Common myeloid progenitor, CD34-positive (primary cell): ENCODE data around the gene UQCRH.

Experiments
- CTCF ChIA-PET: fragments of 350-600 bp; sonication (Branson Sonifier 250); formaldehyde crosslinking; loops from one replicate; lab custom pipeline; 2021; ENCODE audit warnings: antibody characterized with exemption; lab: Charles Lee
- POLR2A ChIA-PET: fragments of 350-600 bp; sonication (Branson Sonifier 250); formaldehyde crosslinking; loops from one replicate; lab custom pipeline; 2021; ENCODE audit warnings: antibody characterized with exemption; lab: Charles Lee
- DNase-seq, 3 donors: peaks; one replicate each; pipeline versions ENCODE4 v3.0.0 to v3.0.0-alpha.2; 2013
- H3K27ac ChIP-seq, 2 experiments: 1 replicate in 1 of 2; 2 replicates in 1 of 2; pipeline ENCODE4 v1.7.0; 2013; ENCODE audit warnings: inconsistent platforms in 2 of 2, low read length in 2 of 2, mild to moderate bottlenecking in 2 of 2, low read depth in 1 of 2, moderate library complexity in 1 of 2; ENCODE audit not compliant: severe bottlenecking in 2 of 2, insufficient read depth in 1 of 2, poor library complexity in 1 of 2
- H3K27me3 ChIP-seq, 5 experiments: replicated peaks in 2 of 5; 1 replicate in 3 of 5; 2 replicates in 2 of 5; pipeline versions ENCODE4 v1.6.1 to v1.7.0; 2013; ENCODE audit warnings: low read length in 4 of 5, mild to moderate bottlenecking in 2 of 5, moderate library complexity in 2 of 5, inconsistent platforms in 1 of 5; ENCODE audit not compliant: insufficient read depth in 5 of 5, control insufficient read depth in 4 of 5
- H3K36me3 ChIP-seq, 4 experiments: 1 replicate in 2 of 4; 2 replicates in 2 of 4; pipeline versions ENCODE4 v1.6.1 to v1.7.0; 2013; ENCODE audit warnings: low read length in 3 of 4, control low read depth in 1 of 4, mild to moderate bottlenecking in 1 of 4; ENCODE audit not compliant: control insufficient read depth in 4 of 4, insufficient read depth in 4 of 4
- H3K4me1 ChIP-seq, 4 experiments: 1 replicate in 3 of 4; 2 replicates in 1 of 4; pipeline versions ENCODE4 v1.6.1 to v1.7.1; 2013; ENCODE audit warnings: low read length in 3 of 4, mild to moderate bottlenecking in 3 of 4, control low read depth in 1 of 4, inconsistent platforms in 1 of 4, moderate library complexity in 1 of 4; ENCODE audit not compliant: control insufficient read depth in 4 of 4, insufficient read depth in 4 of 4; ENCODE audit errors: control extremely low read depth in 1 of 4
- H3K4me3 ChIP-seq, 7 experiments: 1 replicate in 4 of 7; 2 replicates in 3 of 7; pipeline versions ENCODE4 v1.5.1 to v1.7.0; 2013; ENCODE audit warnings: mild to moderate bottlenecking in 7 of 7, low read length in 6 of 7, moderate library complexity in 6 of 7, inconsistent platforms in 2 of 7, low read depth in 2 of 7, control low read depth in 1 of 7; ENCODE audit not compliant: insufficient read depth in 4 of 7, control insufficient read depth in 1 of 7; ENCODE audit errors: extremely low read depth in 1 of 7
- H3K9me3 ChIP-seq, 5 experiments: 1 replicate in 4 of 5; 2 replicates in 1 of 5; pipeline versions ENCODE4 v1.6.1 to v1.7.1; 2013; ENCODE audit warnings: low read length in 4 of 5, mild to moderate bottlenecking in 2 of 5, inconsistent platforms in 1 of 5, low read depth in 1 of 5, moderate library complexity in 1 of 5; ENCODE audit not compliant: control insufficient read depth in 4 of 5, insufficient read depth in 2 of 5; ENCODE audit errors: control extremely low read depth in 1 of 5
- WGBS: methylation state at CpG from one replicate; pipeline ENCODE4 v1.1.5; 2013; ENCODE audit not compliant: insufficient coverage; 5-methylcytosine and 5-hydroxymethylcytosine counted together

UQCRH gene

DNA sequence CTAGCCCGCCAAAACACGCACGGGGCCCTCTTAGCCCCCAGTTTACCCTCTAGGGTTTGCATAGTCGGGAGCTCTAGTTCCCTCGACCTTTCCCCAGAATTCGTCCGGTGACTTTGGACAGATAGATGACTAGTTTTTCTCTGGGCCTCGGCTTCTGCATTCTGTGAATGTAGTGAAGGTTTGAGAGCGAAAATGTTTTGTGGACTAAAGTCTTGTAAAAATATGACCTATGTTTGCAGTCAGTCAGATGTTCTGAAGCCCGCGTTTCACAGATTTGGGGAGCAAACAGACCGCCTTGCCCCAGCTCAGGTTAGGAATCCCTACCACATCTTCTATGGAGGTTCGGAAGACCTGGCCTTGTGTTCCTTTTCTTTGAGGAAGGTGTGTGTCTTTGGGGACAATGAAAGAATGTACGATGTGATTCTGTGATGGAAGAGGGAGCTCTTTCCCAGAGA is 401 bp downstream of the UQCRH start:
- Histone ChIP-seq H3K4me1 (peaks cover 12 to 57% (median 43%) of the 10 kb centered on the region in 4 experiments), H3K36me3 (peaks cover 0 to 5% (median 2%) of the 10 kb centered on the region in 4 experiments), H3K27me3 (no peaks in the 10 kb centered on the region), H3K4me3 (peak overlapping the region; percentile 71 to 98 (median 94)), H3K27ac (peak overlapping the region; percentile 98 to 99), H3K9me3 (no peaks in the 10 kb centered on the region)
- ChIA-PET CTCF (interaction anchor here (0.6 to 2.9 kb wide), 13 partner anchors 9 to 59 kb away, joined by 3 to 9 read pairs (median 4); partner anchors contain the start of genes NSUN4 and RAD54L), POLR2A (interaction anchor here (0.6 to 1.6 kb wide), 3 partner anchors 36 to 76 kb away, joined by 3 to 7 read pairs (median 3); partner anchors contain the start of gene NSUN4)
- no peak for DNase-seq
- WGBS: 0% methylated on average over 11 of the region's 14 CpGs

DNA sequence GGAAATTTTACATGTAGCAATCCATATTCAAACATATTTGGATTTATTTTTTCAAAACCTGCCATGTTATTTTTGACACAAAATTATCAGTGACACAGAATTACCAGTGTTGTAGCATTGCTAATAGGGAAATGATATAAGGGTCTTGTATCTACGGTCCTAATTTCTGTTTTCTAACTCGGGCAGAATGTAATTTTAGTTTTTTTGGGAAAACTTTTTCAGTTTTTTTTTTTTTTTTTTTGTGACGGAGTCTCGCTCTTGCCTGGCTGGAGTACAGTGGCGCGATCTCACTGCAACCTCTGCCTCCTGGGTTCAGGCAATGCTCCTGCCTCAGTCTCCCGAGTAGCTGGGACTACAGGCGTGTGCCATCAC is 2.6 kb downstream of the UQCRH start:
- no peak for DNase-seq
- peaks cover 8 to 47% (median 34%) of the 10 kb centered on the region in 4 experiments for H3K4me1 ChIP-seq
- no peak overlapping the region for H3K4me3 ChIP-seq
- H3K9me3 ChIP-seq: no peaks in the 10 kb centered on the region
- H3K36me3 ChIP-seq: peaks cover 0 to 16% (median 13%) of the 10 kb centered on the region in 4 experiments
- peak overlapping the region in 1 of 2 experiments; percentile 51 for H3K27ac ChIP-seq
- 82% methylated on average over 5 of the region's 8 CpGs for WGBS
- ChIA-PET CTCF (no interaction called here), POLR2A (no interaction called here)
- H3K27me3 ChIP-seq: no peaks in the 10 kb centered on the region

- CTCF ChIA-PET: interaction anchor here (0.9 to 3.8 kb wide), 6 partner anchors 8 to 38 kb away, joined by 3 to 18 read pairs (median 3); partner anchors contain the start of gene NSUN4
- Histone ChIP-seq H3K27me3 (no peaks in the 10 kb centered on the region), H3K36me3 (peaks cover 11 to 40% (median 28%) of the 10 kb centered on the region in 4 experiments), H3K9me3 (no peaks in the 10 kb centered on the region), H3K4me3 (no peak overlapping the region), H3K4me1 (peaks cover 6 to 38% (median 23%) of the 10 kb centered on the region in 4 experiments), H3K27ac (no peak overlapping the region)
- POLR2A ChIA-PET: no interaction called here
- DNase-seq: no peak
- whole genome bisulfite sequencing: 91% methylated on average over 8 of the region's 16 CpGs
Measured at GRCh38 chr1:46309401-46310159, 6.1 kb downstream of the UQCRH start.

- no peaks in the 10 kb centered on the region for H3K9me3 ChIP-seq
- no peak for DNase-seq
- H3K36me3 ChIP-seq: peaks cover 11 to 45% (median 30%) of the 10 kb centered on the region in 4 experiments
- WGBS: 93% methylated on average over 3 of the region's 4 CpGs
- no peaks in the 10 kb centered on the region for H3K27me3 ChIP-seq
- H3K27ac ChIP-seq: no peak overlapping the region
- no peak overlapping the region for H3K4me3 ChIP-seq
- POLR2A ChIA-PET: no interaction called here
- peaks cover 6 to 31% (median 19%) of the 10 kb centered on the region in 4 experiments for H3K4me1 ChIP-seq
- CTCF ChIA-PET: interaction anchor here (0.9 to 3.8 kb wide), 3 partner anchors 9 to 23 kb away, joined by 3 to 18 read pairs (median 3); no protein-coding TSS in a partner anchor
Measured at GRCh38 chr1:46310321-46310720, 6.8 kb downstream of the UQCRH start.

- CTCF ChIA-PET: no interaction called here
- POLR2A ChIA-PET: no interaction called here
- Histone ChIP-seq H3K4me1 (no peaks in the 10 kb centered on the region), H3K9me3 (no peaks in the 10 kb centered on the region), H3K27me3 (no peaks in the 10 kb centered on the region), H3K36me3 (peaks cover 10 to 52% (median 26%) of the 10 kb centered on the region in 4 experiments), H3K4me3 (no peak overlapping the region), H3K27ac (no peak overlapping the region)
- no peak for DNase-seq
- 90% methylated on average over 2 of the region's 3 CpGs for WGBS
Measured at GRCh38 chr1:46315669-46316403, 12.3 kb downstream of the UQCRH start.

- Histone ChIP-seq H3K4me1 (no peaks in the 10 kb centered on the region), H3K4me3 (no peak overlapping the region), H3K27ac (no peak overlapping the region), H3K9me3 (no peaks in the 10 kb centered on the region), H3K27me3 (no peaks in the 10 kb centered on the region), H3K36me3 (peaks cover 7 to 43% (median 23%) of the 10 kb centered on the region in 4 experiments)
- ChIA-PET CTCF (no interaction called here), POLR2A (no interaction called here)
- no peak for DNase-seq
- 100% methylated on average over 1 of the region's 1 CpG for WGBS
Measured at GRCh38 chr1:46317323-46317722, 13.8 kb downstream of the UQCRH start.
